C4-2B (cell line): ENCODE data around the gene RASA2.

Experiments used
- CTCF ChIP-seq: fragments of 450-650 bp; conservative IDR thresholded peaks from 2 replicates; pipeline ENCODE4 v1.5.1; 2017; ENCODE audit warnings: mild to moderate bottlenecking
- ZFX ChIP-seq: fragments of 450-650 bp; IDR thresholded peaks from 2 replicates; pipeline ENCODE4 v1.6.1; 2017

GRCh38 chr3:141471160-141471559, 15.7 kb upstream of the RASA2 start:
- TF ChIP-seq CTCF (no peak), ZFX (no peak)
